ENCODE measurements around the gene UBAC2.

The UBAC2 gene

GRCh38 chr13:99366075-99366987, 165.7 kb downstream of the UBAC2 start:
- DNase-seq = no peak

GRCh38 chr13:99367106-99367616, 166.5 kb downstream of the UBAC2 start:
- no peak for DNase-seq

DNA sequence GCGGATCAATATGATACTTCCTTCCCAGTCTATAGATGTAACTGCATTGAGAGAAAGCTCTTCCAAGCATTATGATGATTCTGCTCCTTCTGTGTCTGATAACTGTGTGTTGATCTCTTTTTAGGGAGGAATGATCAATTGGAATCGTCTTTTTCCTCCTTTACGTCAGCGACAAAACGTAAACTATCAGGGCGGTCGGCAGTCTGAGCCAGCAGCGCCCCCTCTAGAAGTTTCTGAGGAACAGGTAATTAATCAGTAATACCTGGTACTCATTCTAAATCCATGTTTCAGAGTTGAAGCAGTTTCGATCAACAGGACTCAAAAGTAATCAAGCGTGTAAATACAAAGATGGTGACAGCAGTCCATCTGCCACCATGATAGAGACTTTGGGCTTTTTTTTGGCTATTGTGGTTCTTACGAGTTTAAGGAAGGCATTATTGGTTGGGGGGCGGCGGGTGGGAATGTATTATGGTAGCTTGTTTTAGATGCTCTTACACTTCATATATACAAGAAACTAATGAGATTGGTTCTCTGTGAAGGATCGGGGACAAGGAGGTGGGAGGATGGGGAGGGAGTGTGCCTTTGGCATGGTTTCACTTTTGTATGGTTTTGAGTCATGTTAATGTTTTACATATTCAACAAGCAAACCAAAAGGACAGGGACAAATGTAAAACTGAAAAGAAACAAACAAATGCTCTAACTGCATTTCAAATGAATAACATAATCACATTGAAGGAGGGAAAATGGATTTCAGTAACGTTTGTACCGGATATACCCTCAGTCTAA, 167.2 kb downstream of the UBAC2 start:
- no peak for DNase-seq

DNA sequence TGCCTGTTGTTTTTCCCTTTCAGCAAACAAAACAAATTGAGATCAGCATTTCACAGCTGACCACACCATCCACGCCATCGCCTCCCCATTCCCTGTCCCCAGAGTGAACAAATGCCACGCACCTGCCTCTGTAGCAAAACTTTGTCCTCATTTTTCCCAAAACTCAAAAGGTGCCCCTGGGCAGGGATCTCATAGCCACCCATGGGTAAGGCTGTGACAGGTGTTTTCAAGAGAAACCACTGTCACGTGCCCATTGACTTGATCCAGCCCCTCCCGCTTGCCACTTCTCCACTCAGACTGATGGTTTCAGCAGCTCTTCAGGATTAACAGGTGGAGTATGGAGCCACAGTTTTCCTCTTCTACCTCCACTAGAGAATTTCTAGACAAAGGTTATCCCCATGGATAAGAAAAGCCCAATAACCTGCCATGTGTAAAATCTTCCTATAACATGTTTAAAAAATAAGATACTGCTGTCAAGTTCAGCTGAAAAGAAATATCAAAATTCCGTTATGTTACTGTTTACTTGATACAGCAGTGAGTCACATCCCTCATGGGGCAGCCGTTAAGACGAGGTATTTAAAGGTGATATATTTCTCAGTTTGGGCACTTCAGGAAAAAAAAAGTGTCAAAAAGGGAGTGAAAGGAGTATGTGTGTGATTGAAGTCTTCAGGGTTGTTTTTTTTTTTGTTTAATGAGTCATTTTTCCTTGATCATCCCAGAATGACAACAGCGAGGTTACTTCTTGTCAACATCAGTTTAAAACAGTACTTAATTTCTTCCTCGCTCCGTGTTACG, 170.0 kb downstream of the UBAC2 start:
- DNase-seq = peak in 1 of 4 experiments; percentile 31

DNA sequence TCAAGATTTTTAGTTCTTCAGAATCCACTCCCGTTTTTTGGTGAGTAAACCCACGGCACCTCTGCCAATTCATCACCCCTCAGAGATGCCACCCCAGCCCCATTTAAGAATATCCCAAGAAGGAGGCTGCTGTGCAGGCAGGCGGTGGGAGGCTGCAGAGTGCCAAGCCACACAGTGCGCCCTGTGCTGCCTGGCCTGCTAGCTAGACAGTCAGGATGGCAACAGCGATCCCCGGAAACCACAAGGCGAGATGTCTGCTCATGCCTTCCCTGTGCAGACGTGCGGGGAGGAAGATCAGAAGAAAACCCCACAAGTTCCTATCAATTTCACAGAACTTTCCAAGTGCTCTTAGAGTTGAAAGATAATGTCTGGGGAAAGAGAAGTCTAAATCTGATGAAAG, 171.3 kb downstream of the UBAC2 start:
- DNase-seq = peak in 2 of 4 experiments; percentile 37 to 40

DNA sequence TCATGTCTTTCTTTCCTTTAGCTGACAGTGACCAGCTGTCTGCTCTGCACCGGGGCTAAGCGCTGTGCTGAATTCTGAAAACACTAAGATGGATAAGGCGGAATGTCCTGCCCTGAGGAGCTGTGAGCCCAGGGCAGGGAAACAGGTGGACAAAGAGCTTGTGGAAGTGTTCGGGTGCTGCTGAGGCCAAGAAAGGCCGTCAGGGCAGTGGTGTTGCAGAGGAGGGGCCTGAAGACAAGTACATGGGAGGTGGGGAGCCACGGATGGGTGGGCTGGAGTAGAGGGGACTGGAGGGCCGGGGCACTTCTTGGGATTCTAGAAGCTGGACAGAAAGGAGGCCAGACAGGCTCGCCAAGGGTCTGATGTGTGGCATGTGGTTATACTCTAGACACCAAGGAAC, 172.8 kb downstream of the UBAC2 start:
- DNase-seq = no peak

DNA sequence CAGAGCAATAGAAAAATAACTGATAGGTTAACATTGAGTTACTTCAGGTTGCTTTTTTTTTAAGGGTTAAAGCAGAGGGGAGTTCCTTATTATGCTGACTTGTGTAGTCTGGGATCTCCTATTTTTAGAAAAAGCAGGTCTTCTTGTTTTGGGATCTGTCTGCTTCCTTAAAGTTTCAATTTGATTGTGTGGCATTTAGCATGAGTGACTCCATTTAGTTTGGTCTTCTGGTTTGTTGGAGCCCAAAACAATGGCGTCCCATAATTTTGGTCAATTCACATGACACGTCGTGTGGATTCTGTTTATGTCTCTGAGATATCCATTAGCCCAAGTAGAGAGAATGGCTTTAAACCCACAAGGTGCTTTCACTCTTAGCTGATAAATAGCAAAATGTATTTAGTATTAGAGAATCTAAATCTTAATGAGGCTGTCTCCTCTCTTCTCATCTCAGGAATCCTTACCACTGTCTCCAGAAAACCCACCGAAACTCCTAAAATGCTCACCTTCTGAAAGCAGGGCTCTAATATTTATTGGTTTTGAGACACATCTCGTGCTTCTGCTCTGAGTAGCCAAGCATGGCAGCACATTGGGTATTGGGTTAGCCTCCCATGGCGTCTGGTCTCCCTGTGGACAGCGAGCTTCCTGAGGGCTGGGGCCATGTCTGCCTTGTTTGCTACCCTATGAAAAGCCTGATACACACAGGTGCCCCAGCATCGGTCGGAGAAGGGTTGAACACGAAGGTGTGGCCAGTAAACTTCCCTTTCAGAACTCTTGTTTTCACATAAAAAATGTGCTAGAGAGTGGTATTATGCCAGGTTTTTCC, 173.7 kb downstream of the UBAC2 start:
- no peak for DNase-seq

GRCh38 chr13:99374994-99375737, 174.5 kb downstream of the UBAC2 start:
- DNase-seq = peak in 2 of 4 experiments; percentile 51 to 56

GRCh38 chr13:99375738-99376080, 175.1 kb downstream of the UBAC2 start:
- no peak for DNase-seq

- no peak for DNase-seq
These were observed 175.5 kb downstream of the UBAC2 start for GRCh38 chr13:99376132-99376531.

GRCh38 chr13:99376924-99377323, 176.3 kb downstream of the UBAC2 start:
- no peak for DNase-seq

DNA sequence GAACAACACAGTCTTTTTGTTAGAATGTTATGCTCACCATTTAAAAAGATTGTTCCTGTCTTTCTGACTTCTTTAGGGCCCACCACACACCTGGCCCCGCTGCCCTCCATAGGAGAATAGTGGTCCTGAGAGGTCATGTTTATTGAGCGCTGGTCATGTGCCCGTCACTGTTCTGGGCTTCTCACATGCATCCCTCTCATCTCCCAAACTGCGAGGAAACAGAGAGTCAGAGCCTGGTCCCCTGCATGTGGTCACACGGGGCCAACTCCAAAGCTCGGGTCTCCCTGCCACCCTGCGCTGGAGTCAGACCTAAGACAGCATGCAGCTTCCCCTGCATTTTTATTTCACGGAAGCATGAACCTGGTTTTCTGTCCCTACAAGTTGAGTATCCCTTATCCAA, 177.0 kb downstream of the UBAC2 start:
- DNase-seq = no peak

- DNase-seq = no peak
These were observed 178.5 kb downstream of the UBAC2 start for GRCh38 chr13:99378985-99379733.

GRCh38 chr13:99379856-99380801, 179.5 kb downstream of the UBAC2 start:
- no peak for DNase-seq

DNA sequence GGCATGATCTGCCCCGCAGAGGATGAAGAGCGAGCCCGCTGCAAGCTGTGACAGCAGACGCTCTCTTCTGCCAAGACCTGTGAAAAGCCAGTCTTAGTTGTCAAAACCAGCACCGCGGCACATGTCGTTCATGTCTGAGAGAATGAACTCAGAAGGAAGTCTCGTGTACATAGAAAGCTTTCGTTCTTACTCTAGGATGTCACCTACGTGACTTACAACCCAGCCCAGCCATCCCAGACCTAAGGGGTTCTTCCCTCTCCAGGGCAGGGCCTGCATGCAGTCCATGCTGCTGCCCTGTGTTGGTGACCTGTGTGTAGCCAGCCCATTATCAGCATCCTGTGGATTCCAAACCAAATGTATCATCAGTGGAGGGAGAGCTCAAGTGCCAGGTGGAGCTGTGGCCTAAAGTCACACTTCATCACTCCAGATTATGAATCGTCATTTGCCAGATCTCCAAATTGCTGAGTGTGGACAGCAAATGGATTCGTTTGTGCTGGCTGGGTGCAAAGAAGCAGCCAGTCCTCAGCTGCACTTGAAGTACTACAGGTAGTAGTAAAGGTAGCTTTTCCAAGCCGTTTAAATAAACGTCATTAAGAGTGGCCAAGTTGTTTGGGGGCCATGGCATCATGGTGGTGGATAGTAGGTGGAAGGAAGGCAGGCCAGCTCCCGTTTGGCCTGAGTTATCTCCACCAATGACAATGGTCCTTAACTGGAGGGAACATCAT, 180.4 kb downstream of the UBAC2 start:
- DNase-seq = peak in 2 of 4 experiments; percentile 39 to 57

- DNase-seq = no peak
These were observed 181.1 kb downstream of the UBAC2 start for GRCh38 chr13:99381766-99382165.

DNA sequence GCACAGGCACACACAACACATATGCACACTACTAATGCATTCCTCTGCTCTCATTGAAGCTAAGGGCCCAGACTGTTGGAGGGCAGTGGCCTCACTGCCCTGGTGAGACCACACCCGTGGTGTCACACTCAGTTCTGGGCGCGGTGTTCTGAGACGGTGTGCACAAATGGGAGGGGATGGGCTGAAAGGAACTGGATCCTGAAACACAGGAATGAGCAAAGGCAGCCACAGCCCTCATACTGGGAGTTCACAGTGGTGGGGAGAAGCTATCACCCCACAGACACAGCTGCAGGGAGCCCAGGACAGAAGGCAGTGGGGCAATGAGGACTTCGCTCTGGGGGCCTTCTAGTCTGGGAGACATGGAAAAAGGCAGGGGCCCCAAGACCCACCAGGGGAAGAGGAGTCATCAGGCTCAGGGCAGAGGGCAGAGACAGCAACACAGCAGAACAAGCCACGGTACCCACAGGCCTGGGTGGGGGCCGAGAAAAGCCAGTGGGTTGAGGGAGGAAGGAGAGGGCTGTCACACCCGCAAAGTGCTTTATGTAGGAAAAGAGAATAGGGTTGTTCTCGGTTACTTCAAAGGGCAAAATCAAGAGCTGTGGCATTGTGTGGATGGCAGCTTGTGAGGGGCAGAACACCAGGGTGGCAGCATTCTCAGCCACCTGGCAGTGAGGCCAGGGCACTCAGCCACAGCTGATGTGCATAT, 181.9 kb downstream of the UBAC2 start:
- DNase-seq = no peak

GRCh38 chr13:99383511-99383921, 182.9 kb downstream of the UBAC2 start:
- DNase-seq = peak in 1 of 4 experiments; percentile 32
